Naive B cell (primary cell): Measurements from ENCODE around the gene LTBP4. TPM values are rescaled to one million over a fixed set of nuclear protein-coding genes. Genes with fewer than 3 reads are reported as not detected.
"Not testable (repeated sequence)": the region's sequence is repeated elsewhere in the genome, so short reads cannot be mapped to it uniquely, and the experiment has no call there.

Experiments used
- ATAC-seq, 2 donors: fragments of 150-1000 bp; cut with Tn5 transposase; 2 replicates each; pipeline ENCODE4 v1.10.0; 2021; ENCODE audit warnings: low read depth in 2 of 2, mild to moderate bottlenecking in 2 of 2, moderate library complexity in 2 of 2
- DNase-seq: peaks from one replicate; pipeline ENCODE4 v3.0.0; 2022
- H3K27ac Mint-ChIP-seq, 6 donors: one replicate each; pipeline ENCODE4 v1.8.0; 2020 to 2022; ENCODE audit warnings: mild to moderate bottlenecking in 6 of 6, mixed read lengths in 6 of 6, moderate library complexity in 5 of 6, inconsistent platforms in 2 of 6
- H3K27me3 Mint-ChIP-seq, 3 donors: one replicate each; pipeline ENCODE4 v1.8.0; 2021 to 2022; ENCODE audit warnings: mixed read lengths in 3 of 3, mild to moderate bottlenecking in 1 of 3
- H3K36me3 Mint-ChIP-seq, 2 donors: one replicate each; pipeline ENCODE4 v1.8.0; 2020 to 2022; ENCODE audit warnings: mixed read lengths in 2 of 2, inconsistent platforms in 1 of 2, mild to moderate bottlenecking in 1 of 2
- H3K4me1 Mint-ChIP-seq, 3 donors: one replicate each; pipeline ENCODE4 v1.8.0; 2020 to 2022; ENCODE audit warnings: mixed read lengths in 3 of 3, inconsistent platforms in 1 of 3, mild to moderate bottlenecking in 1 of 3, moderate library complexity in 1 of 3
- H3K4me3 Mint-ChIP-seq, 8 donors: one replicate each; pipeline ENCODE4 v1.8.0; 2020 to 2022; ENCODE audit warnings: mild to moderate bottlenecking in 8 of 8, mixed read lengths in 8 of 8, moderate library complexity in 8 of 8, inconsistent platforms in 2 of 8
- H3K9me3 Mint-ChIP-seq, 7 donors: one replicate each; pipeline ENCODE4 v1.8.0; 2020 to 2022; ENCODE audit warnings: mixed read lengths in 7 of 7, mild to moderate bottlenecking in 5 of 7, inconsistent platforms in 2 of 7, moderate library complexity in 1 of 7
- polyA plus RNA-seq, 6 donors: library from polyadenylated mRNA; unstranded; fragments of 300-500 nt; fragmentation: Illumina TruSeq; gene quantifications; one replicate each; pipeline ENCODE4 v1.2.3, GENCODE V29; 2021; ENCODE audit warnings: low read depth in 6 of 6

LTBP4 gene
- polyA plus RNA-seq, 6 donors from 2014 or later, result 9.6 to 18.1 (median 14.5) TPM

DNA sequence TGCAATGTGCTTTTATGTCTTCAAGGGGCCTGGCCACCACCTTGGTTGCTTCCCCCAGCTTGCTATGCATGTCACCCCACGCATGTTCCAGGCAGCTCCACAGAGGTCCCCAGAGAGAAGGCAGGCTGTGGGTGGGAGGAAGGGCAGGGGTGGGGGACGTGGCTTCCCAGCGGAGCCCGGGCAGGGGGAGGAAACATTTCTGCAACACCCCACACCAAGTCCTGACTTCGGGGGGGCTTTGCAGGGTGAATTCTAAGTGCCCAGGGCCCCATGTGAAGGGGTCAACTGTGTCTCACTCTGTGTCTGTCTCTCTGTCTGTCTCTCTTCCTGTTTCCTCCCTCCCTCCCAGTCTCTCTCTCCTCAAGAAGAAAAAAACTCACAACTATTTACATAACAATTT lies 39.6 kb downstream of the LTBP4 start:
- peaks cover 0 to 4% (median 4%) of the 10 kb centered on the region in 3 donors for H3K4me1 Mint-ChIP-seq
- H3K27me3 Mint-ChIP-seq, result peaks cover under 1 to 8% (median 4%) of the 10 kb centered on the region in 3 donors
- no peak for ATAC-seq
- no peak for DNase-seq
- H3K9me3 Mint-ChIP-seq, result no peaks in the 10 kb centered on the region
- H3K36me3 Mint-ChIP-seq, result no peaks in the 10 kb centered on the region
- H3K4me3 Mint-ChIP-seq, result no peak overlapping the region
- peak overlapping the region in 1 of 6 donors; percentile 37 for H3K27ac Mint-ChIP-seq

DNA sequence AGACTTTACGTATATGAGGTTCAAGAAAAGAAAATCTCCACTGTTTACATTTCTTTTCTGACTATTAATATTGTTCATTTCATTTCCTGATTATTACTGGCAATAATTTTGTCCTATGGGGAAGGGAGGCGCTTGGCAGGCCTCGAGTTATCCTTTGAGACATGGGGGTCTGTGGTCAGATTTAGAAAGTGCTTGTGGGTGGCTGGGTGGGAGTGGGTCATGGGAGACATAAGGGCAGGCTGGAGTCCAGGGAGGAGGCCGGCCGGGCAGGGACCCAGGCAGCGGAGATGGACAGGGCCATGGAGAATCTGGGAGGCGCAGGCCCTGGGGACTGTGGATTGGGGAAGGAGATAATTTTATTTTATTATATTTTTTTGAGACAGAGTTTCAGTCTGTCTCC lies 40.1 kb downstream of the LTBP4 start:
- Mint-ChIP-seq H3K9me3 (no peaks in the 10 kb centered on the region), H3K4me3 (peak overlapping the region in 1 of 8 donors; percentile 37), H3K4me1 (peaks cover 0 to 4% (median 4%) of the 10 kb centered on the region in 3 donors), H3K36me3 (no peaks in the 10 kb centered on the region), H3K27me3 (peaks cover 0 to 11% (median 9%) of the 10 kb centered on the region in 3 donors), H3K27ac (peak overlapping the region in 1 of 6 donors; percentile 33)
- ATAC-seq, result no peak
- no peak for DNase-seq

DNA sequence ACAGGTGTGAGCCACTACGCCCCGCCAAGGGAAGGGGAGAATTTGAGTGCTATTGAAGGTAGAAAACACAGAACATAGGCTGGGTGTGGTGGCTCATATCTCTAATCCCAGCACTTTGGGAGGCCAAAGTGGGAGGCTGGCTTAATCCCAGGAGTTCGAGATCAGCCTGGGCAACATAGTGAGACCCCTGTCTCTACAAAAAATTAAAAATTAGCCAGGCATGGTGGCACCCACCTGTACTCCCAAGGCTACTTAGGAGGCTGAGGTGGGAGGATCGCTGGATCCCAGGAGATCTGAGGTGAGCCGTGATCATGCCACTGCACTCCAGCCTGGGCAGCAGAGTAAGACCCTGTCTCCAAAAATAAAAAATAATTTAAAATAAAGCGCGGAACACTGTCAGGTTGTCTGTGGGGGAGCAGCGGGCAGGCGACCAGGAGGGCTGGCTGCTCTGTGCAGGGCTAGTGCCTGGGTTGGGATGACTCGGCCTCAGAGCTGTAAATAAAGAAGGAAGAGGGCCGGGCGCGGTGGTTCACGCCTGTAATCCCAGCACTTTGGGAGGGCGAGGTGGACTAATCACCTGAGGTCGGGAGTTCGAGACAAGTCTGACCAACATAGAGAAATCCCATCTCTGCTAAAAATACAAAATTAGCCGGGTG lies 41.0 kb downstream of the LTBP4 start:
- H3K4me1 Mint-ChIP-seq, result peaks cover 0 to 4% (median 4%) of the 10 kb centered on the region in 3 donors
- H3K27me3 Mint-ChIP-seq, result peaks cover 0 to 16% (median 8%) of the 10 kb centered on the region in 3 donors
- ATAC-seq (no peak), DNase-seq (no peak)
- no peak overlapping the region for H3K27ac Mint-ChIP-seq
- H3K4me3 Mint-ChIP-seq, result peak overlapping the region in 1 of 8 donors; percentile 9
- no peaks in the 10 kb centered on the region for H3K9me3 Mint-ChIP-seq
- no peaks in the 10 kb centered on the region for H3K36me3 Mint-ChIP-seq

DNA sequence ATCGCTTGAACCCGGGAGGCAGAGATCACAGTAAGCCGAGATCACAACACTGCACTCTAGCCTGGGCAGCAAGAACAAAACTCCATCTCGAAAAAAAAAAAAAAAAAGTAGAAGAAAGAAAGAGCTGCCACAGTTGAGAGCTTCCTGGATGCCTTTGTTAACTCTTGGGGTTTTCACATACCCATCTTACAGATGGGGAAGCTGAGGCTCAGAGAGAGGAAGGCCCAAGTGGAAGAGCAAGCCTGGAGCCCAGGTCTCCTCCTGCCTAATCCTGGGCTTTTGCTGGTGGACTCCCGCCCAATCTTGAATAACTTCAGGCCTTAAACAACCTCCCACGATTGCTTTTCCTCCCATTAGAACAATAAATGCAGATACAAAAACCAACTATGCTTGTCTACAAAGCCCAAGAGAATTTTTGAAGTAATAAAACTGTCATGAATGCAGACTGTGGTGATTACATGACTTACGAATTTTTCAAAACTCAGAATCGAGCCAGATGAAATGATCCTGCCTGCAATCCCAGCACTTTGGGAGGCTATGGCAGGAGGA lies 41.7 kb downstream of the LTBP4 start:
- Mint-ChIP-seq H3K9me3 (no peaks in the 10 kb centered on the region), H3K4me3 (no peak overlapping the region), H3K27me3 (peaks cover 0 to 16% (median 8%) of the 10 kb centered on the region in 3 donors), H3K36me3 (no peaks in the 10 kb centered on the region), H3K4me1 (peaks cover 0 to 4% (median 4%) of the 10 kb centered on the region in 3 donors), H3K27ac (no peak overlapping the region)
- ATAC-seq (no peak), DNase-seq (no peak)

DNA sequence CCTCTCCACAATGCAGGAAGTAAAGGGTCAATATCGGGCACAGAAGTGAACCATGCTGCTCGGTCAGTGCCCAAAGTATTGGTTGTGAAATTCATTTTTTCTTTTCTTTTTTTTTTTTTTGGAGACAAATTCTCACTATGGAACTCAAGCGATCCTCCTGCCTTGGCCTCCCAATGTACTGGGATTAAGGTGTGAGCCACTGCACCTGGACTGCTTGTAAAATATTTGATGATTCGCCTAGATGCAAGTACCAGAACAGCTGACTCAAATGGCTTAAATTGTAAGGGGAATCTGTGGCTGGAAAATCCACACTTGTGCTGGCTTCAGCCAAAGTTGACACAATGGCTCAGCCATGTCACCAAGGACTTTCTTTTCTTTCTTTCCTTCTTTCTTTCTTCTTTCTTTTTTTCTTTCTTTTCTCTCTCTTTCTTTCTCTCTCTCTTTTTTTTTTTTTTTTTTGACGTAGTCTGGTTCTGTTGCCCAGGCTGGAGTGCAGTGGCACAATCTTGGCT lies 45.6 kb downstream of the LTBP4 start:
- no peak for ATAC-seq
- Mint-ChIP-seq H3K4me3 (no peak overlapping the region), H3K27ac (no peak overlapping the region), H3K4me1 (no peaks in the 10 kb centered on the region), H3K9me3 (no peaks in the 10 kb centered on the region), H3K36me3 (no peaks in the 10 kb centered on the region), H3K27me3 (peaks cover 3 to 26% (median 8%) of the 10 kb centered on the region in 3 donors)
- DNase-seq, result no peak

DNA sequence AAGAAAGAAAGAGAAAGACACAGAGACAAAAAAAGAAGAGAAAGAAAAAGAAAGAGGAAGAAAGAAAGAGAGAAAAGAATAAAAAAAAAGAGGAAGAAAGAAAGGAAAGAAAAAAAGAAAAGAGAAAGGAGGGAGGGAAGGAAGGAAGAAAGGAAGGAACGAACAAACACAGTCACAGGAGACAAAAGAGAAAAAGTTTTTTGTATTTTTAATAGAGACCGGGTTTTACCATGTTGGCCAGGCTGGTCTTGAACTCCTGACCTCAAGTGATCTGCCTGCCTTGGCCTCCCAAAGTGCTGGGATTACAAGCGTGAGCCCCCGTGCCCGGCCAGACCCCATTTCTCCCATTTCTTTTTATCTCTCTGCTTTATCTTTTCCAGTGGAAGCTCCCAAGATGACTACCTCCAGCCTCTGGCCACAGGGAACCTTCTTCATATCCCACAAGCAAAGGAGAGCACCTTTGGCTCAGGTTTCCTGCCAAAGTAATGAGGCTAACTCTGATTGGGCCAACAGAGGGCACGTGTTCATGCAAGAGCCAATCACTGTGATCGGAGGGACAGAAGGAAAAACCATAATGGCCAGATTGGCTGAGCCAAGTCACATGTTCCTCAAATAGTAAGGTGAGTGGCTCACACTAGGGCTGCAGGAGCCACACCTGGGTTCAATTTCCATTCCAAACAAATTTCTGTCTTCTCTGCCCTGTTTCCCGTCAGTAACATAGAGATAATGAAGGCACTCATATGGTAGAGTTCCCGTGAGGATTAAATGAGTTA lies 48.9 kb downstream of the LTBP4 start:
- H3K27ac Mint-ChIP-seq, DNase-seq, H3K4me3 Mint-ChIP-seq, H3K36me3 Mint-ChIP-seq, ATAC-seq, H3K9me3 Mint-ChIP-seq, H3K4me1 Mint-ChIP-seq: not testable (repeated sequence)
- H3K27me3 Mint-ChIP-seq, result peaks cover 3 to 26% (median 8%) of the 10 kb centered on the region in 3 donors

DNA sequence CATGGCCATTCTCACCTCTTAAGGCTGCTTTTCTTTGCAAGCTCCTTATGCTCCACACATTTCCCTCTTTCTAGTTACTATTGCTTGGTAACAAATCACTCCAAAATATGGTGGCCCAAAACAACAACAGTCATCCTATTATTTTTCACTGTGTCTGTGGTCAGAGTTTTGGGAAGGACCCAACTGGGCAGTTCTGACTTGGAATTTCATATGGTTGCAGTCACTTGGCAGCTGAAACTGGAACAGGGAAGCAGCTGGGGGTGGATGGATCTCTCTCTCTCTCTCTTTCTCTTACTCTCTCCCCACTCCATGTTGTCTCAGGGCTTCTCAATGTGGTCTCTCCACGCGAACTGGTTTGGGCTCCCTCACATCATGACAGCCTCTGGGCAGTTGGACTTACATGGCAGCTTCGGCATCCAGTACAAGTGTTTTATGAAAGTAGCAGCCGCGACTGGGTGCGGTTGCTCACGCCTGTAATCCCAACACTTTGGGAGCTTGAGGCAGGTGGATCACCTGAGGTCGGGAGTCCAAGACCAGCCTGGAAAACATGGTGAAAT lies 49.7 kb downstream of the LTBP4 start:
- ATAC-seq (no peak), DNase-seq (no peak)
- Mint-ChIP-seq H3K27me3 (peaks cover 3 to 21% (median 4%) of the 10 kb centered on the region in 3 donors), H3K27ac (no peak overlapping the region), H3K36me3 (no peaks in the 10 kb centered on the region), H3K4me1 (no peaks in the 10 kb centered on the region), H3K4me3 (no peak overlapping the region), H3K9me3 (no peaks in the 10 kb centered on the region)

DNA sequence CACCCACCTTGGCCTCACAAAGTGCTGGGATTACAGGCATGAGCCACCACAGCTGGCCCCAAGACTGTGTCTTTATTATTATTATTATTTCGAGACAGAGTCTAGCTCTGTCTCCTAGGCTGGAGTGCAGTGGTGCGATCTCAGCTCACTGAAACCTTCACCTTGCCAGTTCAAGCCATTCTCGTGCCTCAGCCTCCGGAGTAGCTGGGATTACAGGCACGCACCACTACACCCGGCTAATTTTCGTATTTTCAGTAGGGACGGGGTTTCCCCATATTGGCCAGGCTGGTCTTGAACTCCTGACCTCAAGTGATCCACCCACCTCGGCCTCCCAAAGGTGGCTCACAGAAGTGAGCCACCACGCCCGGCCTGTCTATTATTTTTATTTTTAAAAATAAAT lies 51.1 kb downstream of the LTBP4 start:
- H3K4me3 Mint-ChIP-seq, H3K36me3 Mint-ChIP-seq, DNase-seq, H3K4me1 Mint-ChIP-seq, H3K27me3 Mint-ChIP-seq, H3K9me3 Mint-ChIP-seq, H3K27ac Mint-ChIP-seq, ATAC-seq: not testable (repeated sequence)

DNA sequence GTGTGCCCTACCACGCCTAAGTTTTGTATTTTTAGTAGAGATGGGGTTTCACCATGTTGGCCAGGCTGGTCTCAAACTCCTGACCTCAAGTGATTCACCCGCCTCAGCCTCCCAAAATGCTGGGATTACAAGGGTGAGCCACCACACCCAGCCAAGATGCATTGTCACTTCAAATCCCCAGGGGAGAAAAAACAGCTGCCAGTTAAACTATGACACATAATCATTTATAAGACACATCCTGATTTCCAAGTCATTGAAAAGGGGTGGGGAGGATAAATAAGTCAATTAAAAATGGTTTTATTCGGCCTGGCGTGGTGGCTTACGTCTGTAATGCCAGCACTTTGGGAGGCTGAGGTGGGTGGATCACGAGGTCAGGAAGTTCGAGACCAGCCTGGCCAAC lies 54.5 kb downstream of the LTBP4 start:
- not testable (repeated sequence) for DNase-seq

DNA sequence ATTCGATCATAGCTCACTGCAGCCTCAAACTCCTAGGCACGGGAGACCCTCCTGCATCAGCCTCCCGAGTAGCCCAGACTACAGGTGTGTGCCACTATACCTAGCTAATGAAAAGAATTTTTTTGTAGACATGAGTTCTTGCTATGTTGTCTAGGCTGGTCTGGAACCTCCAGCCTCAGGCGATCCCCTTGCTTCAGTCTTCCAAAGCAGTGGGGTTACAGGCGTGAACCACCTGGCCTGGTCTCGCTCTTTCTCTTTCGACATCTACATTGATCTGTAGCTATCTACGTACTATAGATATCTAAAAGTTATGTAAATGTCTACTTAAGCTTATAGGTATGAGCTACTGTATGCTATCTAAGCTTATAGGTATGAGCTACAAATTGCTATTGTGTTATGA lies 56.9 kb downstream of the LTBP4 start:
- ATAC-seq (no peak), DNase-seq (no peak)
- Mint-ChIP-seq H3K9me3 (no peaks in the 10 kb centered on the region), H3K4me3 (no peak overlapping the region), H3K36me3 (no peaks in the 10 kb centered on the region), H3K27me3 (peaks cover 0 to 4% (median 0%) of the 10 kb centered on the region in 3 donors), H3K27ac (no peak overlapping the region), H3K4me1 (peaks cover 4 to 14% (median 9%) of the 10 kb centered on the region in 3 donors)

More for the DNA sequence above, 54.5 kb downstream of the LTBP4 start:
- H3K27me3 Mint-ChIP-seq, H3K4me1 Mint-ChIP-seq, ATAC-seq, H3K4me3 Mint-ChIP-seq, H3K9me3 Mint-ChIP-seq, H3K27ac Mint-ChIP-seq, H3K36me3 Mint-ChIP-seq: not testable (repeated sequence)

DNA sequence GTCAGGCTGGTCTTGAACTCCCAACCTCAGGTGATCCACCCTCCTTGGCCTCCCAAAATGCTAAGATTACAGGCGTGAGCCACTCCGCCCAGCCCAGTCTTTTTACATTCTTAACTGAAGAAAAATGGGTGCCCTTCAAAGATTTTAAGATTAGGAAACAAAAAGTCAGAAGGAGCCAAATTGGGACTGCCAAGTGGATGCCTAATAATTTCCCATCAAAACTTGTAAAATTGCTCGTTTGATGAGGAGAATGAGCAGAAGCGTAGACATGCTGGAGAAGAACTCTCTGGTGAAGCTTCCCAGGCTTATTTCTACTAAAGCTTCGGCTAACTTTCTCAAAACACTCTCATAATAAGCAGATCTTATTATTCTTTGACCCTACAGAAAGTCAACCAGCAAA lies 57.9 kb downstream of the LTBP4 start:
- H3K4me3 Mint-ChIP-seq, result no peak overlapping the region
- peaks cover 0 to 4% (median 0%) of the 10 kb centered on the region in 3 donors for H3K27me3 Mint-ChIP-seq
- no peak for ATAC-seq
- no peak for DNase-seq
- no peak overlapping the region for H3K27ac Mint-ChIP-seq
- H3K9me3 Mint-ChIP-seq, result no peaks in the 10 kb centered on the region
- H3K4me1 Mint-ChIP-seq, result peaks cover 11 to 25% (median 19%) of the 10 kb centered on the region in 3 donors
- no peaks in the 10 kb centered on the region for H3K36me3 Mint-ChIP-seq

DNA sequence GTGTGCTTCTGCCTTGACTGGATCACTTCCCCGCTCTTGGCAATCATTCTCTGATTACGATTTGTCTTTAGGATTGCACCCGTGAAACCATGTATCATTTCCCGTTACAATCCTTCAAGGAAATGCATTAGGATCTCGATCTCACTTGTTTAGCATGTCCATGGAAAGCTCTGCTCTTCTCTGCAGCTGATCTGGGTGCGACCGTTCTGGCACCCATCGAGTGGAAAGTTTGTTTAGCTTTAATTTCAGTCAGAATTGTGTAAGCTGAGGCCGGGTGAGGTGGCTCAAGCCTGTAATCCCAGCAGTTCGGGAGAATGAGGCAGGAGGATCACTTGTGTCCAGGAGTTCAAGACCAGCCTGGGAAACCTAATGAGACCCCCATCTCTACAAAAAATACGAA lies 58.4 kb downstream of the LTBP4 start:
- Mint-ChIP-seq H3K27ac (peak overlapping the region in 1 of 6 donors; percentile 47), H3K36me3 (no peaks in the 10 kb centered on the region), H3K9me3 (no peaks in the 10 kb centered on the region), H3K27me3 (peaks cover 0 to 4% (median 0%) of the 10 kb centered on the region in 3 donors), H3K4me3 (no peak overlapping the region), H3K4me1 (peaks cover 11 to 25% (median 19%) of the 10 kb centered on the region in 3 donors)
- ATAC-seq, result no peak
- DNase-seq, result no peak

DNA sequence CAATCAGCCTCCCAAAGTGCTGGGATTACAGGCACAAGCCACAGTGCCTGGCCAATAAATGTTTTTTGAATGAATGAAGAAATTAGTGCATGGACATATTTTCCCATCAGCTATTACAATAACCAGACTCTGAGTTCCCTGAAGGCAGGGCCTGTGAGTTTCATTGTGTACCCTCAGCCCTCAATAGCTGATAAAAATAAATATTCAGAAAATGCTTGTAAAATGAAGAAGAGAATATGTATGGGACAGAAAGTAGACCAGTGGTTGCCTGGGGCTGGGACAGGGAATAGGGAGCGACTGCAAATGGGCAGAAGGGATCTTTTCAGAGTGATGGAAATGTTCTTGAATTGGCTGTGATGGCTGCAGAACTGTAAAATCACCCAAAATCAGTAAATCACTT lies 60.4 kb downstream of the LTBP4 start:
- ATAC-seq (no peak), DNase-seq (no peak)
- Mint-ChIP-seq H3K4me3 (peak overlapping the region in 4 of 8 donors; percentile 3 to 66 (median 30)), H3K9me3 (no peaks in the 10 kb centered on the region), H3K27ac (peak overlapping the region in 3 of 6 donors; percentile 59 to 71 (median 69)), H3K36me3 (no peaks in the 10 kb centered on the region), H3K27me3 (peaks cover 0 to 4% (median 0%) of the 10 kb centered on the region in 3 donors), H3K4me1 (peaks cover 11 to 25% (median 19%) of the 10 kb centered on the region in 3 donors)
